Fibroblast of the conjunctiva (primary cell): Measurements from ENCODE around the gene TMEM126A.

Experiments used
- DNase-seq: peaks from one replicate; pipeline ENCODE4 v3.0.0-alpha.2; 2010; ENCODE audit warnings: low read depth

TMEM126A gene

DNA sequence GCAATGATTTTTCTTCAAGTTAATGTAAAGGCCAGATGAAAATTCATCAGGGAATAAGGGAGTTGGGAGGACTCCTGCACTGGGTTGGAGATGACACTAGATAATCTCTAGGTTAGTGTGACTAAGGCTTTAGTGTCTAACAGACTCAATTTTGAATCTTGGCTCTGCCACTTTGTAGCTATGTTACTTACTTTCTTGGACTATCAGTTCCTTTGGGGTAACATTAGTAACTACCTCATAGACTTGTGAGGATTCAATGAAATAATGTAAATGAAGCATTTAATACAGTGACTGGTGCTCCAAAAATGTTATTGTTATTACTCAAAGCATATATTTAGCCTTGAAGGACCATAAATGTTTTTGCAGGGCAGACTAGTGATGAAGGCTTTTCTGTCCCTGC lies 47.8 kb downstream of the TMEM126A start:
- no peak for DNase-seq

DNA sequence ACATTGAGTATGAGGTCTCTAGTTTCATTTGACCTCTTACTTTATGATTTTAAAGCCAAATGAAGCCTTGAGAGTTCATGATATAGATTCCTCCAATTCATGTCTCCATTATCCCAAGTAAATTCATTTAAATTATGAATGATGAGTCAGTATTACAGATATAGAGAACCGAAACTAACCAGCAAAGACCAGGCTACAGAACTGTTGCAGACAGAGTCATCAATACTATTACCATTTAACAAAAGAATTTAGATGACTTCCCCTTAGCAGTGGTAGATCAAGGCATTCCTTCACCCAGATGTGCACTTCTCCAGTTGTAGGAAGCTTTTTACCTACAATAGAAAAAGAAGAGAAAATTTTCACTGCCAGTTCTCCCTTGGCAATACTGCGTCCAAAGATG lies 50.0 kb downstream of the TMEM126A start:
- no peak for DNase-seq

- DNase-seq: no peak
Measured at GRCh38 chr11:85698195-85698594, 50.4 kb downstream of the TMEM126A start.

DNA sequence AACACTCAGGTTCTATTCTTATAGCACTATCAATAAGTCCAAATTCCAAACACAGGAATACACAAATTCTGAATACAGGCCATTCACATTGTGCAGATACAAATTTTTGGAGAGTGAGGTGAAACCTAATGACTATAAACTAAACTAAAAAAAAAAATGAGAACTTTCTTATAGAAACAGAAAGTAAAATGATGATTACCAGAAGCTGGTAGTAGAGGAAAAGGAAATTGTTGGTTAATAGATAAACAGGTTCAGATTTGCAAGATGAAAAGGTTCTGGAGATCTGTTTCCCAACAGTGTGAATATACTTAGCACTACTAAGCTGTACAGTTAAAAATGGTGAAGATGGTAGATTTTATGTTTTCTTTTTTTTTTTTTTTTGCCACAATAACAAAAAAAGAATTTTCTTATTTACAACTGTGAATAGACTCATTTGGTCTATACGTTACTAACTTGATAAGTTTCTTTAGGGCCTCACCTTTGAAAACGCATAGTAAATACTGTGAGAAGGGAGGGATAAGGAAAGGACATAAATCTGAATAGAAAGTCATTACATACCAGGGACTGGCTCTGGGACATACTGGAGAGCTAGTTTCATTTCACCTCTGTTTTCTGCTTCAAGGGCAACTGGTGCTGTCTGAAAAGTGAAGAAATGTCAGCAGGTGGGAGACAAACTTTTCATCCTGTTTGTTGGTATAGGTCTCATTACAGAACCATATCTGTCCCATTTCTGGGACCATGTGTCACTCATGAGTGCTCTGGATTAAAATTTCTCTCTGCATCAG lies 52.4 kb downstream of the TMEM126A start:
- DNase-seq: no peak

GRCh38 chr11:85704967-85705366 lies 57.2 kb downstream of the TMEM126A start:
- DNase-seq: no peak

DNA sequence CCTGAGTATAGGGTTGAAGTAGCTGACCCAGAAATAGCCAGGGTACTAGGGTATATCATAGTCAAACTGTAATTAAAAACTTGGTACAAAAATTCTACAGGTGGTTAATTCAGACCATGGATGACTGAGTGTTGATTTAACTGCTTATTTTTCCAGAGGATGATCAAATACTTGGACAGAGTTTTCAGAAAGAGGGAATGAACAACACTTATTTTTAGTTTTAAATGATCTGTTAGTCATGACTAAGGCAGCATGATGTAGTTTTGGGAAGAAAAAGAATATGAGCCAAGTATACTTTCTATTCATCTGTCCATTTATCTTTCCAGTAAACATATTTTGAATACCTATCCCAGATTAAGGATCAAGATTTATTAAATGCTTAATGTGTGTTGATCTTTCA lies 58.0 kb downstream of the TMEM126A start:
- no peak for DNase-seq
